ENCODE data around the gene ROR1. TPM values are rescaled to one million over a fixed set of nuclear protein-coding genes. Genes with fewer than 3 reads are reported as not detected.
"Not testable (repeated sequence)": the region's sequence is repeated elsewhere in the genome, so short reads cannot be mapped to it uniquely, and the experiment has no call there.

The ROR1 gene
- polyA plus RNA-seq, 1 donor: 36.8 TPM

DNA sequence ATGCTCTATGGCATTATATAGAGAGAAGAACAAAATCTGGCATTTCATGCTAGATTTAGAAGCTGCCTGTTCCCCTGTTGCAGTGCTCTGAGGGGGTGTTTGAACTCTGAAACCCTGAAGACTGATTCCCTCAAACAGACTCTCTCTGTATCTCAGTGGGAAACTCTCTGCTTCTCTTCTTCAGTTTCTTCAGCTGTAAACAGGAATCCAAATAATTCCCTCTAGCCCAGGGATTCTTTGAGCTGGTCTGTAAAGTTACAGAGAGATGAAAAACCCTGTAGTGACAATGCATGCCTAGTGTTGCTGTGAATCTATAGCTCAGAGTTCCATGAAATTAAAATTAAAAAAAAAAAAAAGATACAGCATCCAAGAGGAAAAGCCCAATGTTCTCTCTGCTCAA is 17.0 kb upstream of the ROR1 start:
- DNase-seq: no peak

- no peak for DNase-seq
Measured at GRCh38 chr1:63757334-63757733, 16.5 kb upstream of the ROR1 start.

- DNase-seq: no peak
Measured at GRCh38 chr1:63758791-63759190, 15.0 kb upstream of the ROR1 start.

- no peak for DNase-seq
Measured at GRCh38 chr1:63759778-63760177, 14.0 kb upstream of the ROR1 start.

- no peak for DNase-seq
Measured at GRCh38 chr1:63770381-63770780, 3.4 kb upstream of the ROR1 start.

GRCh38 chr1:63772201-63772600 is 1.6 kb upstream of the ROR1 start:
- DNase-seq: no peak

DNA sequence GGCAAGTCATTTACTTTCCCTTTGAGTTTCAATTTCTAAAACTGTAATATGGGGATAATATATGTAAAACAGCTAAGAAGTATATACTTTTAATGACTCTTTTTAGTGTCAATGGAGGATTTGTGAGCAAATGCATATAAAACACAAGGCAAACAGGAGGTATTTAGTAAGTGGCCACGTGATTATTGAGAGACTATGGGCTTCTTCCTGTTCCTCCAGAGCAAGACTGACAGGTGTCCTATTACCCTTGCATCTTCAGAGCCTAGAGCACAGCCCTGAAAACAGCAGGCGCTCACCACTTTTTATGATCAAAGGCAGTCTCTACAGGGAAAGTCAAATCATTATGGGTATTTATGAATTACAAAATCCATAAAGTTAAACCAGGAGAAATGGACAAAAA is 941 bp upstream of the ROR1 start:
- no peak for DNase-seq

- DNase-seq: no peak
Measured at GRCh38 chr1:63773496-63773814, 362 bp upstream of the ROR1 start.

GRCh38 chr1:63774617-63775417 is 1.0 kb downstream of the ROR1 start:
- peak; percentile 55 for DNase-seq

GRCh38 chr1:63775418-63776127 is 1.8 kb downstream of the ROR1 start:
- DNase-seq: no peak

DNA sequence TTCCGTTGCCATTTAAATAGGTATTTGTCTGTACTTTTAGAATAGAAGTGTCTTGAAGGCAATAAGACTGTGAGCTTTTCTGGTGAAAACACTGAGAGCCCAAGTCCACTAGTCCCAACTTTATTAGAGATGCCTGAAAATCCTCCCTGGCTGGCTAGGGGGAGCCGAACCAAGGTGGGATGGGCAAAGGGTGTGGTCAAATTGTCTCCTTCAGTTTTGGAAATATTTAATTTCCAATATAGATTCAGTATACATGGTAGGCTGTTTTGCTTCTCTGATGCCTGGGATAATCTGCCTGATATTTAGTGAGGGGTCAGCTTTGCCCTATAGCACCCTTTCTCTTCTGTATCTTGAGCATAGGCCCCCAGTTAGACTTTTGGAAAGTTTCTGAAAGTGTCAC is 3.5 kb downstream of the ROR1 start:
- no peak for DNase-seq

GRCh38 chr1:63777965-63778880 is 4.4 kb downstream of the ROR1 start:
- DNase-seq: no peak

DNA sequence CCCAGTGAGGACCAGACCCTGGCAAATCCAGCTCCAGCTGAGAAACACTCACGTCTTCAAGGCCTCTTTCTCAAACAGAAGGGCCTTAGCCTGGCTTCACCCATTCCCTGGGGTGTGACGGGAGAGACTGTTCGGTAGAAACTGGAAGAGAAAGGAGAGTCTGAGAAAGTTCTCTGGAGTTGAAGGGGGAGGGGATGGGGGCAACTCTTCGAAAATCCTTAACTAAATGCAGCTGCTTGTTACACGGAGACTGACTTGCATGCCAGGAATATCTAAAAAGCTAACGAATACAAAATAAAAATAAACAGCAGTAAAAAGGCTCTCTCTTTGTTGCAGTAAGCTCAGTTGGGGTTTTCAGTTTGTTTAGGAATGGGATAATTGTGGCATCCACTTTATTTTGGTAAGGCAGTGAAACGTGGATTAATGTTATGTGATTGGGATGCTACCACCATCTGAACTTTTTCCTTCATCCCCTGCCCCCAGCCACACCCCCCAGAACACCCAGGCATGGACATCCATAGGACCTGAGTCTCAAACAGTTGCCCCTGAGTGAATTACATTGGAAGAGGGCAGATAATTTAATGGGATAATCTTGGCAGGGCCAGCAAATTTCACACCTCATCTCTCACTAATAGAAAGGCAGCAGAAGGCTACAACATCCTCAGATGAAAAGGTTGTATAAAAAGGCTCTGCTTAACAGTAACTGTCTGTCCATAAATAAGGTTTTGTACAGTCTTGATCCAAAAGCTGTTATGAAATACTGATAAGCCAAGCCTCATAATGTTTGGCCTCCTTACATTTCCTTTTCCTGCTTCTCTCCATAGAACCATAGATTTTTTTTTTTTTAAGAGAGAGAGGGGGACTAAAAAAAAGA is 5.8 kb downstream of the ROR1 start:
- no peak for DNase-seq

DNA sequence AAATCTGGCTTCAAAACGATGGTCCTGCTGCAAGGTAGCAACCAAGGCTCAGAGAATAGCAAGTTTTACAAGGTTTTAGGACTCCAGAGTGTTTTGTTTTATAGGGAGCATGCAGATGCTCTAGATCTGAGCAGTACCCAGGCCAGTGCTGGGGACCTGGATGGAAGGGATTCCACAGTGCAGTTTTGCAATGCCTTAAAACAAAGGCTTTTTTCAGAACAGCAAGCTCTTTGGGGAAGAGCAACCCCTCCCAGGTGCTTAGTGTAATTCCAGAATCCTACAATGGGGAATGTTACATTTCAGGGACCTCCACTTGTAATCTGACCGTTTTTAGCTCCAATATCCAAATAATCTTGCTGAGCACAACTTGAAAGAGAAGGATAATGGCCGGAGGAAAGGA is 6.7 kb downstream of the ROR1 start:
- no peak for DNase-seq

- no peak for DNase-seq
Measured at GRCh38 chr1:63782982-63783381, 9.2 kb downstream of the ROR1 start.

GRCh38 chr1:63784083-63784482 is 10.3 kb downstream of the ROR1 start:
- DNase-seq: no peak

- no peak for DNase-seq
Measured at GRCh38 chr1:63784489-63785390, 10.9 kb downstream of the ROR1 start.

GRCh38 chr1:63787270-63787669 is 13.5 kb downstream of the ROR1 start:
- DNase-seq: not testable (repeated sequence)

- DNase-seq: no peak
Measured at GRCh38 chr1:63787875-63788274, 14.1 kb downstream of the ROR1 start.

GRCh38 chr1:63789856-63790605 is 16.2 kb downstream of the ROR1 start:
- DNase-seq: no peak
